Erythroblast (primary cell): Measurements from ENCODE around the gene MXD4.

Experiments used
- GATA1 ChIP-seq: IDR thresholded peaks from 2 replicates; pipeline ENCODE4 v1.6.1; 2011; ENCODE audit warnings: low read depth, mild to moderate bottlenecking, control low read depth, low read length, moderate library complexity
- POLR2A ChIP-seq: IDR thresholded peaks from 2 replicates; pipeline ENCODE4 v1.6.1; 2011; ENCODE audit warnings: mild to moderate bottlenecking, low read length

DNA sequence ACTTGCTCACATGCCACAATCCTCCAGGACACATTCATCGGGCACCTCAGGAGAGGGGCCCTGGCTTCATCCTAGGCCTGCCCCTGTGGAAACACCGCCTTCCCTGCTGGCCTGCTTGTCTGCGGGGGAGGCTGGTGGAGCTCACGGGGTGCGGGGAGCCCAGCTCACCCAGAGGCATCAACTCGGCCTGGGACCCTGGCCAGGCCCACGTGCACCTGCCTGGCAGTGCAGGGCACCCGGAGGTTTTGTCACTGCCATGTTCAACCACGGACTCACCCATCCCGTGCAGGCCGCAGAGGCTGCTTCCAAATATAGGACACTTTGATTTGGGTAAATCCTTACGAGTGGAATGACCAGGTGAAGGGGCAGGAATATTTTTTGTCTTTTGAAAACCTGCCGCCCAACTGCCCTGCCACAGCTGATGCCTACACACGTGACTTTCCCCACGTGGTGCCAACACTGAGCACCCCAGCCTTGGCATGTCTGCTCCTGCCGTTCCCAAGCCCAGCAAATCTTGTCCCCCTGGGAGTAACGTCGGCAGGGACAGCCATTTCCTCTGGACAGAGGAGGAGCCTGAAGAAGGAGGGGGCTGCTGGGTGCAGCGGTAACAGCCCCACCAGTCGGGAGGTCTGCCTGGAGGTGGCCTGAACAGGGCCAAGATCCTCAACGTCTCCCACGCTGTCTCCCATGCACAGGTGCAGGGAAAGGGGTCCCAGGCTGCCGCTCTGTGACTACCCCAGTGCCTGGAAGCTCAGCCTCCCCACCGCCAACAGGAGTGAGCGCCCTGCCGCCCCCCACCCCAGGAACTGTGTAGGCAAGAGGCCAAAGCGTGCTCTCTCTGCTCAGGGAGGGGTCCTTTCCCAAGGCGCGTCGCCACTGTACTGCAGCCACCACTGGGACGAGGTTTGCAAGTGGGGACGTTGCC is 8.5 kb downstream of the MXD4 start:
- TF ChIP-seq POLR2A: no peak
- TF ChIP-seq GATA1: no peak
